ENCODE data around the gene BORCS5.

The BORCS5 gene

DNA sequence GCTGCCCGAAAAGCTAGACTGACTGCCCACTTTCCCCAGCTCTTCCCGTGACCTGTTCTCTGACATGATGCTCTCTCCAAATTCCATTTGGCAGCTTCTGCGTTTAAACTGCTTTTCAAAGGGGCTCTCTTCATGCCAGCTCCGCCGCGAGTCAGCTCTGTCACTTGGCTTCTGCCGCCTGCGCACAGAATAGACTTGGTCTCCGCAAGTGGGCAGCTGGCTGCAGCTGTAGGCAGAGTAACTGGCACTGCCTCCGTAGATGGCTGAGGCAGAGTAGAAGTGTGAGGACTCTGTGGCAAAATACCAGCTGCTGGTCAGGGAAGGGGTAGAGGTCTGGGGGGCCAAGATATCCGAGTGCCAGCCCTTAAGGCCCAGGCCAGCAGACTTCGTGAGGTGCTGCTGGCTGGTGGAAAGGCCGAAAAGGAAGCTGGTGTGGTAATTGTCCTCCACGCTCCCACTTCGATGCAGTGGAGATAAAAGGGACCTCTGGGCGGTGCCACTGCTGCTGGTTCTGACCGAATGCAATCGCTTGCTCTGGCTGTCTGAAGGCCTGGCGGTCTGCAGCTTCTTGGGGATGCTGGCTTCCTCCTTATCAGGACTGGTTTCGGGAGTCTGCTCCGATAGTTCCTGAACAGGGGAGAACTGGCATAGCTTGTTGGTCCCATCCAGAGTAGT, 120.1 kb downstream of the BORCS5 start:
- no peak overlapping the region for H3K4me3 ChIP-seq (ENCODE audit: low read depth, low read length)
- DNase-seq (ENCODE audit: low read depth): no peak
- TF ChIP-seq, protein P1, sequence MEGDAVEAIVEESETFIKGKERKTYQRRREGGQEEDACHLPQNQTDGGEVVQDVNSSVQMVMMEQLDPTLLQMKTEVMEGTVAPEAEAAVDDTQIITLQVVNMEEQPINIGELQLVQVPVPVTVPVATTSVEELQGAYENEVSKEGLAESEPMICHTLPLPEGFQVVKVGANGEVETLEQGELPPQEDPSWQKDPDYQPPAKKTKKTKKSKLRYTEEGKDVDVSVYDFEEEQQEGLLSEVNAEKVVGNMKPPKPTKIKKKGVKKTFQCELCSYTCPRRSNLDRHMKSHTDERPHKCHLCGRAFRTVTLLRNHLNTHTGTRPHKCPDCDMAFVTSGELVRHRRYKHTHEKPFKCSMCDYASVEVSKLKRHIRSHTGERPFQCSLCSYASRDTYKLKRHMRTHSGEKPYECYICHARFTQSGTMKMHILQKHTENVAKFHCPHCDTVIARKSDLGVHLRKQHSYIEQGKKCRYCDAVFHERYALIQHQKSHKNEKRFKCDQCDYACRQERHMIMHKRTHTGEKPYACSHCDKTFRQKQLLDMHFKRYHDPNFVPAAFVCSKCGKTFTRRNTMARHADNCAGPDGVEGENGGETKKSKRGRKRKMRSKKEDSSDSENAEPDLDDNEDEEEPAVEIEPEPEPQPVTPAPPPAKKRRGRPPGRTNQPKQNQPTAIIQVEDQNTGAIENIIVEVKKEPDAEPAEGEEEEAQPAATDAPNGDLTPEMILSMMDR (IDR thresholded peaks at IDR 0.05; ENCODE audit: low read depth, low read length, missing control alignments): no peak

GRCh38 chr12:12477532-12477890, 120.6 kb downstream of the BORCS5 start:
- TF ChIP-seq, protein P1 (IDR thresholded peaks at IDR 0.05; ENCODE audit: low read depth, low read length, missing control alignments): no peak
- no peak for DNase-seq (ENCODE audit: low read depth)
- H3K4me3 ChIP-seq (ENCODE audit: low read depth, low read length): no peak overlapping the region

DNA sequence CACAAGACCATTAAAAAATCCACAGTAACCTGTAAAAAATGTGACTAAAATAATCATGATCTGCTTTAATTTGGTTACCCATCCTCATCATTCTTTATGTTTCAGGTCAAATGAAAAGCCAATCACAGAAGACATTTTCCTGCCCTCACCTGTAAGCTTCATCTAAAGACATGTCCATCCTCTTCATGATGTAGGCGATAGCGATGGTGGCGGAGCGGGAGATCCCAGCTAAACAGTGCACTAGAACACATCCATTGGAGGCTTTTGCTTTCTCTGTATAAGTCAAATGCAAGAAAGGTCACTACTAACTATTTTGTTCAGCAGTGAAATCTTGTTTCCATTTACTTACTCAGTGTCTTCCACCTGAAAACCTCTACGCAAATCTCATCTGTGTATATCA, 123.2 kb downstream of the BORCS5 start:
- H3K4me3 ChIP-seq (ENCODE audit: low read depth, low read length): no peak overlapping the region
- DNase-seq (ENCODE audit: low read depth): no peak
- TF ChIP-seq, protein P1 (IDR thresholded peaks at IDR 0.05; ENCODE audit: low read depth, low read length, missing control alignments): no peak

DNA sequence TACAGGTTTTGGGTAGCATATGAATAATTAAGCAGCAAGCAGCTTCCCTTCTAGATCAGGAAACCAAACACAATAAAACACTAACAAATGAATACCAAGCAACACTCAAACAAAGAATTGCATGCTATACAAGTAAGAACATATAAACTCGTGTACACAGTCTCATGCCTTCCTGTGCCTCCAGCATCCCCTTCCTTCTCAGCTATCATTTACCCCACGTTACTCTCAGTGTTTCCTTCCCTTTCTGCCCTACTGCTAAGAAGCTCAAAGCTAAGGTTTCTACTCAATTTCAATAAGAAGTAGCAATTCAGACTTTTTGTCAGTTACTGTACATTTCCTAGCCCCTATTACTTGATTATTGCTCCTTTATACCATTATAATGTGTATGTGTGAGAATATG, 124.8 kb downstream of the BORCS5 start:
- TF ChIP-seq, protein P1 (IDR thresholded peaks at IDR 0.05; ENCODE audit: low read depth, low read length, missing control alignments): no peak
- no peak overlapping the region for H3K4me3 ChIP-seq (ENCODE audit: low read depth, low read length)
- no peak for DNase-seq (ENCODE audit: low read depth)

DNA sequence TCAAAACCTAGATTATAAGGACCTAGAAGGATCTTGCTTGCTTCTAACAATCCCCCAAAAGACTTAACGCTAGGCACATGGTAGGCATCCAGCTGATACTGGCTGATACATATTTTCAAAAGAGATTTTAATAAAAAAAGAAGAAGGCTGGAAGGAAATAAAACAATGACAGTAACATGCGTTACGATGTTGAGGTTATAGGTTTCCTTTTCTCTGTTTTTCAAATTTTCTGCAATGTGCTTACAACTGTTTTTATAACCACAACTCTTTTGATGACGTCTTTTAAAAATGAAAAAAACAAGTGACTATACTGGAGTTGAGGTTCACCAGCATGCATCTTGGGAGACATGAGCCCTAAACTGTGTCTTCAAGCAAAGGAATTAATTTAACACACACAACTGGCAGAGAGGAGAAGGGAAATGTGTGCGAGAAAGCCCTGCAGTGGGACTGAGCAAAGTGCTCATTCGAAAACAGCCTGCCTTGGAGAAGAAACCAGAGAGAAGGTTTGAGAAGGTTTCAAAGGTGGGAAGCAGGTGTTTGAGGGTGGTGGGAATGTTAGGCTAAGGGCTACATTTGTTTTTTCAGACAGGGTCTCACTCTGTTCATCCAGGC, 125.4 kb downstream of the BORCS5 start:
- TF ChIP-seq, protein P1 (IDR thresholded peaks at IDR 0.05; ENCODE audit: low read depth, low read length, missing control alignments): no peak

DNA sequence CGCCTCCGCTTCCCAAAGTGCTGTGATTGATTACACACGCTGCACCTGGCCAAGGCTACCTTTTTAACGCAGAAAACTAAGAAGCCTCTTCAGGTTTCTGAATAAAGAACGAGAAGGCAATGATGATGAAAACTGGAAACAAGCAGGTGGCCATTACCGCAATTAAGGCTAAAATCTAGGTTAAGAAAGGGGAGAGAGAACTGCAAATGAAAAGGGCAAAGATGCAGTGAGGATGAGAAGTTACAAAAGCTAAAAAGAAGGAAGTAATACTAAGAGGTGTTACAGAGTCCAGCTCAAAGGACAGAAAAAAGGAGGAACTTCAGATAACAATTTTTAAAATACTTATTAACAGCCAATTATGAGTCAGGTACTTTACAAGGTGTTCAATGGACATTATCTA, 126.1 kb downstream of the BORCS5 start:
- DNase-seq (ENCODE audit: low read depth): no peak
- no peak overlapping the region for H3K4me3 ChIP-seq (ENCODE audit: low read depth, low read length)
- TF ChIP-seq, protein P1 (IDR thresholded peaks at IDR 0.05; ENCODE audit: low read depth, low read length, missing control alignments): no peak

More for the DNA sequence above, 125.4 kb downstream of the BORCS5 start:
- H3K4me3 ChIP-seq (ENCODE audit: low read depth, low read length): no peak overlapping the region
- no peak for DNase-seq (ENCODE audit: low read depth)

DNA sequence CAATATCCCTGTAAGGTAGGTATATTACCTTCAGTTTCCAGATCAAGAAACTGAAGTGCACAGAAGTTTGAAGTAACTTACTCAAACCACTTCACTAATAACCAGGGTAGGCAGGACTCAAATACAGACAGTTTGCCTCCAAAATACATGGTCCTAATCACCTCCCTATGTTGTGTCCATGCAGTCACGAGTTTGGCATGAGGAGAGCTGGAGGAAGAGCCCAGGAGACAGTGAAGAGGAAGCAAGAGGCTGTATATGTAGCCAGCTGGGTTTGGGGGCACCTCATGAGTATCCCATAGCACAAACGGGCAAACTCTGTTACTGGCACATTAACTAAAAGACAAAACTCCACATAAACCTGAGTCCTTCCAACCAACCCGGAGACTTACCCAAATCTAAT, 126.6 kb downstream of the BORCS5 start:
- H3K4me3 ChIP-seq (ENCODE audit: low read depth, low read length): no peak overlapping the region
- TF ChIP-seq, protein P1 (IDR thresholded peaks at IDR 0.05; ENCODE audit: low read depth, low read length, missing control alignments): no peak
- DNase-seq (ENCODE audit: low read depth): no peak
